ENCODE measurements around the gene POLR3C.

DNA sequence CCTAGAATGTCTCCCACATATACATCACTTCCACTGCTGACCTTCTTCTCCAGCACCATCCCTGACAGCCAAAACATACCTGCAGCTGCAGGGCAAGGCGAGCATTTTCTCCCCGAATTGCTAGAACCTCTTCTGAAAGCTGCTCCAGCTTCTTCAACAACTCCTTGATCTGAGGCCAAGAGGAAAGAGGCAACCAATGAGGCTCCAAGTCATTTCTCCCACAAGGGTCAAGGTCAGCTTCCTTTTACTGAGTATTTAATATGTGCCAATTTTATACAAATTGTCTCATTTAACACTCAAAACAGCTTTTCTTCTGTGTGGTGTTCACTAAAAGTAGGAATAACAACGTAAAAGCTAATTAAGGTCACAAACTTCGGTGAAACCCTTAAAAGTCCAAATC lies 44.2 kb downstream of the POLR3C start:
- TF ChIP-seq, protein P1, sequence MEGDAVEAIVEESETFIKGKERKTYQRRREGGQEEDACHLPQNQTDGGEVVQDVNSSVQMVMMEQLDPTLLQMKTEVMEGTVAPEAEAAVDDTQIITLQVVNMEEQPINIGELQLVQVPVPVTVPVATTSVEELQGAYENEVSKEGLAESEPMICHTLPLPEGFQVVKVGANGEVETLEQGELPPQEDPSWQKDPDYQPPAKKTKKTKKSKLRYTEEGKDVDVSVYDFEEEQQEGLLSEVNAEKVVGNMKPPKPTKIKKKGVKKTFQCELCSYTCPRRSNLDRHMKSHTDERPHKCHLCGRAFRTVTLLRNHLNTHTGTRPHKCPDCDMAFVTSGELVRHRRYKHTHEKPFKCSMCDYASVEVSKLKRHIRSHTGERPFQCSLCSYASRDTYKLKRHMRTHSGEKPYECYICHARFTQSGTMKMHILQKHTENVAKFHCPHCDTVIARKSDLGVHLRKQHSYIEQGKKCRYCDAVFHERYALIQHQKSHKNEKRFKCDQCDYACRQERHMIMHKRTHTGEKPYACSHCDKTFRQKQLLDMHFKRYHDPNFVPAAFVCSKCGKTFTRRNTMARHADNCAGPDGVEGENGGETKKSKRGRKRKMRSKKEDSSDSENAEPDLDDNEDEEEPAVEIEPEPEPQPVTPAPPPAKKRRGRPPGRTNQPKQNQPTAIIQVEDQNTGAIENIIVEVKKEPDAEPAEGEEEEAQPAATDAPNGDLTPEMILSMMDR (conservative IDR thresholded peaks at IDR 0.05; ENCODE audit: low read length) = no peak
- no peak for TF ChIP-seq EZH2phosphoT487 (IDR thresholded peaks at IDR 0.05; ENCODE audit: borderline replicate concordance, low read depth, low read length)
